ENCODE results near the gene BMP8A.

Gene BMP8A

DNA sequence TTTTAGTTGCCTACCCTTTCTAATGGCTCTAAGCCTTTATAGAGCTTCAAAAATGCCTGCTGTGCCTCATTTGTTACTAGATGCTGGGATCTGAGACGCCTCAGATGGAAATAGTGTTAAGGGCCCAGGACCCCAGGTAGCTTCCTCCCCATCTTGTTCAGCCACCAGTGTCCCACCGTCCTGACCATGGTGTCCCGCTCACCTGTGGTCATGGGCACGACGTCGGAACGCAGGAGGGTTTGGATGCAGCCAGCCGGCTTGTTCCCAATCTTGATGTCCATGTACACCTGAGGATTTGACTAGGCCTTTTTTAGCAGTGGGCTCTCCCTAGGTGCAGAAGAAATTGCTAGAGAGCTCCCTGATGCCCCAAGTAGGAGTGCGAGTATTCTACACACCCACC, 54.1 kb downstream of the BMP8A start:
- TF ChIP-seq SIN3A (IDR thresholded peaks at IDR 0.05; ENCODE audit: borderline replicate concordance, insufficient read depth, low read length), result no peak
- no peak for TF ChIP-seq TAF1 (IDR thresholded peaks at IDR 0.05; ENCODE audit: borderline replicate concordance, insufficient read depth, low read length)
- TF ChIP-seq, protein P1, sequence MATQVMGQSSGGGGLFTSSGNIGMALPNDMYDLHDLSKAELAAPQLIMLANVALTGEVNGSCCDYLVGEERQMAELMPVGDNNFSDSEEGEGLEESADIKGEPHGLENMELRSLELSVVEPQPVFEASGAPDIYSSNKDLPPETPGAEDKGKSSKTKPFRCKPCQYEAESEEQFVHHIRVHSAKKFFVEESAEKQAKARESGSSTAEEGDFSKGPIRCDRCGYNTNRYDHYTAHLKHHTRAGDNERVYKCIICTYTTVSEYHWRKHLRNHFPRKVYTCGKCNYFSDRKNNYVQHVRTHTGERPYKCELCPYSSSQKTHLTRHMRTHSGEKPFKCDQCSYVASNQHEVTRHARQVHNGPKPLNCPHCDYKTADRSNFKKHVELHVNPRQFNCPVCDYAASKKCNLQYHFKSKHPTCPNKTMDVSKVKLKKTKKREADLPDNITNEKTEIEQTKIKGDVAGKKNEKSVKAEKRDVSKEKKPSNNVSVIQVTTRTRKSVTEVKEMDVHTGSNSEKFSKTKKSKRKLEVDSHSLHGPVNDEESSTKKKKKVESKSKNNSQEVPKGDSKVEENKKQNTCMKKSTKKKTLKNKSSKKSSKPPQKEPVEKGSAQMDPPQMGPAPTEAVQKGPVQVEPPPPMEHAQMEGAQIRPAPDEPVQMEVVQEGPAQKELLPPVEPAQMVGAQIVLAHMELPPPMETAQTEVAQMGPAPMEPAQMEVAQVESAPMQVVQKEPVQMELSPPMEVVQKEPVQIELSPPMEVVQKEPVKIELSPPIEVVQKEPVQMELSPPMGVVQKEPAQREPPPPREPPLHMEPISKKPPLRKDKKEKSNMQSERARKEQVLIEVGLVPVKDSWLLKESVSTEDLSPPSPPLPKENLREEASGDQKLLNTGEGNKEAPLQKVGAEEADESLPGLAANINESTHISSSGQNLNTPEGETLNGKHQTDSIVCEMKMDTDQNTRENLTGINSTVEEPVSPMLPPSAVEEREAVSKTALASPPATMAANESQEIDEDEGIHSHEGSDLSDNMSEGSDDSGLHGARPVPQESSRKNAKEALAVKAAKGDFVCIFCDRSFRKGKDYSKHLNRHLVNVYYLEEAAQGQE (IDR thresholded peaks at IDR 0.05; ENCODE audit: insufficient read depth in 1 of 2, low read depth in 2 of 2, low read length in 2 of 2), result no peak
- no peak for TF ChIP-seq FOXP2 (optimal IDR thresholded peaks at IDR 0.05; ENCODE audit: borderline replicate concordance, extremely low read depth, extremely low read length, insufficient read depth)
- no peak for TF ChIP-seq POLR2AphosphoS5 (IDR thresholded peaks at IDR 0.05; ENCODE audit: low read depth, low read length)

DNA sequence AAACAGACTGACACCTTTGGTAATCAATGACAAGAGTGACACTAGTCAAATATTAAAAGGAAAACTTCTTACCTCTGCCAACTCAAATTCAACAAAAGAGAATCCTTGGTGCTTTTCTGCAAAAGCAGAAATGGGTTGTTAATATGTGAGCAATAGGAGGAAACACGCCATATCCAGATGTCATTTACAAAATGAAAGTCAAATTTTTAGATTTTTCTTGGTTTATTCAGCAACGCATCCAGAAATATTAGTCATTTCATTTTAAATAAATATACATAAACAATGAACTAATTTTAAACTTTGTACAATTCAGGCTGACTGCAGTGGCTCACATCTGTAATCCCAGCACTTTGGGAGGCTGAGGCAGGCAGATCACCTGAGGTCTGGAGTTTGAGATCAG, 62.8 kb downstream of the BMP8A start:
- TF ChIP-seq POLR2AphosphoS5 (IDR thresholded peaks at IDR 0.05; ENCODE audit: low read depth, low read length), result no peak
- TF ChIP-seq, protein P1 (IDR thresholded peaks at IDR 0.05; ENCODE audit: insufficient read depth in 1 of 2, low read depth in 2 of 2, low read length in 2 of 2), result no peak
- no peak for TF ChIP-seq FOXP2 (optimal IDR thresholded peaks at IDR 0.05; ENCODE audit: borderline replicate concordance, extremely low read depth, extremely low read length, insufficient read depth)
- no peak for TF ChIP-seq SIN3A (IDR thresholded peaks at IDR 0.05; ENCODE audit: borderline replicate concordance, insufficient read depth, low read length)
- no peak for TF ChIP-seq TAF1 (IDR thresholded peaks at IDR 0.05; ENCODE audit: borderline replicate concordance, insufficient read depth, low read length)

DNA sequence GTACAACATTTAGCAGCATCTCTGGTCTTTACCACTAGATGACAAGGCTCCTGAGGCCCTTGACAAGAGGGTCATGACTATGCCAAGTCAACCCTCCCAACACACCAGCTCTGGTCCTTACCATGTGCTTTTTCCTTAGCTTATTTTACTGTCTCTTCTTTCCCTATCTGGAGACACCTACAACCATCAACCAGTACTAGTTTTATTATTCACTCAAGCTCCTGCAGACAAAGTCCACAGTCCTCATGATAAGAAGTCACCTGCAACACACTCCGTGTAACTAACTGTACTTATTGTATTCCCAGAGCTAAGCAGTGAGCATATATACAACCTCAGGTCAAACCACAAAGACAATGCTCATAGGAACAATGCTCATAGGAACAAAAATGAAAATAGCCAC, 69.8 kb downstream of the BMP8A start:
- TF ChIP-seq FOXP2 (optimal IDR thresholded peaks at IDR 0.05; ENCODE audit: borderline replicate concordance, extremely low read depth, extremely low read length, insufficient read depth), result no peak
- no peak for TF ChIP-seq SIN3A (IDR thresholded peaks at IDR 0.05; ENCODE audit: borderline replicate concordance, insufficient read depth, low read length)

DNA sequence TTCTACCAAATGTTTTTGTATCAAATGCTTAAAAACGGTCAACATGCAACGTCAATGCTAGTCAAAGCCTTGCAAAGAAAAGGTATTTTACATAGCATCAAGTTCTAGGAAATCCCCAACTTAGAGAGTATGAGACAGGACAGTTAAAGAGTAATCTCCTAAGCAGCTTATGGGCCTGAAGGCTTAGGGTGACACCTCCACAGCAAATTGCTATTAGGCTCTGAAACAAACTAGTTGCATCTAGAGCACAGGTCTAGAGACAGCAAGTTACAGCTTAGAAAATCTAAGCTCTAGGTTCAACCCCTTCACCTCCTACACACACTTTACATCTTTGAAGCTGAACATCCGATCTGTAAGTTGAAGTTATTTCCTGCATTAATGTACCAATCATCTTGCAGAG, 71.5 kb downstream of the BMP8A start:
- TF ChIP-seq FOXP2 (optimal IDR thresholded peaks at IDR 0.05; ENCODE audit: borderline replicate concordance, extremely low read depth, extremely low read length, insufficient read depth), result no peak
- TF ChIP-seq TAF1 (IDR thresholded peaks at IDR 0.05; ENCODE audit: borderline replicate concordance, insufficient read depth, low read length), result no peak
- no peak for TF ChIP-seq POLR2AphosphoS5 (IDR thresholded peaks at IDR 0.05; ENCODE audit: low read depth, low read length)
- TF ChIP-seq SIN3A (IDR thresholded peaks at IDR 0.05; ENCODE audit: borderline replicate concordance, insufficient read depth, low read length), result no peak
- TF ChIP-seq, protein P1 (IDR thresholded peaks at IDR 0.05; ENCODE audit: insufficient read depth in 1 of 2, low read depth in 2 of 2, low read length in 2 of 2), result no peak

DNA sequence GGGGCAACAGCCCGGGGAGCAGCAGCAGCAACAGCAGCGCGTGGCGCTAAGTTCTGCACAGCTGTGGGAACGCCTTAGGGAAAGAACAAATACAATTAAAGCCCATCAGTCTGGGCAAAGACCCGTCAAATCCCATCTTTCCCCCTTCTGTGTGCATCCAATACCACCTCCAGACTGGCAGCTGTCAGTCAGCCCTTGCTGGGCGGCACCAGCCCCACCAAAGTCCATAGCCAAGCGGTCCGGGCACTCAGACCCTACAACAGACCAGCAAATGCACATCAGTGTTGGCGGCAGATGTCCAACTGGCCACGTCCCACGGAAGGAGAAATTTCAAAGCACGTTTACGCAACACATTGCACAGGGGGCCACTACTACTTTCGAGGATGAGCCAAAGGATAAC, 72.2 kb downstream of the BMP8A start:
- no peak for TF ChIP-seq TAF1 (IDR thresholded peaks at IDR 0.05; ENCODE audit: borderline replicate concordance, insufficient read depth, low read length)
- no peak for TF ChIP-seq SIN3A (IDR thresholded peaks at IDR 0.05; ENCODE audit: borderline replicate concordance, insufficient read depth, low read length)
- no peak for TF ChIP-seq FOXP2 (optimal IDR thresholded peaks at IDR 0.05; ENCODE audit: borderline replicate concordance, extremely low read depth, extremely low read length, insufficient read depth)
- TF ChIP-seq, protein P1 (IDR thresholded peaks at IDR 0.05; ENCODE audit: insufficient read depth in 1 of 2, low read depth in 2 of 2, low read length in 2 of 2), result no peak
- TF ChIP-seq POLR2AphosphoS5 (IDR thresholded peaks at IDR 0.05; ENCODE audit: low read depth, low read length), result no peak
